HepG2 (cell line): ENCODE results near the gene COG4. TPM values are rescaled to one million over a fixed set of nuclear protein-coding genes. Genes with fewer than 3 reads are reported as not detected.
A peak's percentile ranks its signal among the peaks of the same experiment; 100 is the strongest.

Source experiments
- AKNA ChIP-seq: sonication (generic); formaldehyde crosslinking; IDR thresholded peaks from 2 replicates; pipeline ENCODE4 v1.4.0; 2020; ENCODE audit warnings: missing genetic modification reagents, borderline replicate concordance
- ARID3A ChIP-seq: IDR thresholded peaks from 2 replicates; pipeline ENCODE4 v1.6.1; 2012; ENCODE audit warnings: low read depth, low read length, improper control_type of control experiment
- DNMT3B ChIP-seq: conservative IDR thresholded peaks from 2 replicates; pipeline ENCODE4 v1.6.1; 2016; ENCODE audit warnings: missing biosample characterization, control low read depth
- ETV6 ChIP-seq: sonication (generic); formaldehyde crosslinking; conservative IDR thresholded peaks from 2 replicates; pipeline ENCODE4 v1.4.0; 2020; ENCODE audit warnings: missing genetic modification reagents
- EZH2 ChIP-seq: conservative IDR thresholded peaks from 2 replicates; pipeline ENCODE4 v1.6.1; 2012; ENCODE audit warnings: mild to moderate bottlenecking, low read depth, low read length, moderate library complexity
- FOXO1 ChIP-seq: sonication (generic); formaldehyde crosslinking; IDR thresholded peaks from 2 replicates; pipeline ENCODE4 v1.4.0; 2020; ENCODE audit warnings: missing genetic modification reagents
- HOXA9 ChIP-seq: sonication (generic); formaldehyde crosslinking; IDR thresholded peaks from 2 replicates; pipeline ENCODE4 v1.8.1; 2022; ENCODE audit warnings: missing genetic modification reagents, mild to moderate bottlenecking, moderate library complexity, borderline replicate concordance
- KLF13 ChIP-seq: sonication (generic); formaldehyde crosslinking; IDR thresholded peaks from 2 replicates; pipeline ENCODE4 v1.4.0; 2020; ENCODE audit warnings: mild to moderate bottlenecking, missing genetic modification reagents
- MAX ChIP-seq: IDR thresholded peaks from 2 replicates; pipeline ENCODE4 v1.6.1; 2012; ENCODE audit warnings: inconsistent platforms
- MTA1 ChIP-seq: sonication (generic); formaldehyde crosslinking; IDR thresholded peaks from 2 replicates; pipeline ENCODE4 v1.4.0; 2020; ENCODE audit warnings: missing genetic modification reagents, mild to moderate bottlenecking, borderline replicate concordance
- NFKBIZ ChIP-seq: IDR thresholded peaks from 2 replicates; pipeline ENCODE4 v1.6.1; 2018; ENCODE audit warnings: missing genetic modification reagents, missing compliant biosample characterization
- PHF8 ChIP-seq: sonication (generic); formaldehyde crosslinking; IDR thresholded peaks from 2 replicates; pipeline ENCODE4 v1.5.0; 2020; ENCODE audit warnings: missing genetic modification reagents
- POGZ ChIP-seq: sonication (generic); formaldehyde crosslinking; IDR thresholded peaks from 2 replicates; pipeline ENCODE4 v1.4.0; 2020; ENCODE audit warnings: mild to moderate bottlenecking, missing genetic modification reagents
- RFXANK ChIP-seq: IDR thresholded peaks from 2 replicates; pipeline ENCODE4 v1.6.1; 2016
- TCF7 ChIP-seq: sonication (generic); IDR thresholded peaks from 2 replicates; pipeline ENCODE4 v1.6.1; 2016; ENCODE audit warnings: antibody characterized with exemption, low read depth
- ZBTB7A ChIP-seq: sonication (generic); formaldehyde crosslinking; IDR thresholded peaks from 2 replicates; pipeline ENCODE4 v1.8.0; 2022; ENCODE audit warnings: mild to moderate bottlenecking, missing genetic modification reagents
- ZBTB7B ChIP-seq: sonication (generic); formaldehyde crosslinking; IDR thresholded peaks from 2 replicates; pipeline ENCODE4 v1.4.0; 2020; ENCODE audit warnings: missing genetic modification reagents
- ZNF235 ChIP-seq: sonication (generic); formaldehyde crosslinking; IDR thresholded peaks from 2 replicates; pipeline ENCODE4 v1.8.1; 2023; ENCODE audit warnings: mild to moderate bottlenecking, missing genetic modification reagents, borderline replicate concordance
- ZNF326 ChIP-seq: sonication (generic); formaldehyde crosslinking; IDR thresholded peaks from 2 replicates; pipeline ENCODE4 v1.4.0; 2020; ENCODE audit warnings: missing genetic modification reagents, borderline replicate concordance
- ZNF329 ChIP-seq: sonication (generic); formaldehyde crosslinking; IDR thresholded peaks from 2 replicates; pipeline ENCODE4 v1.9.0; 2021; ENCODE audit warnings: low read depth, mild to moderate bottlenecking, missing genetic modification reagents
- ZNF382 ChIP-seq: sonication (generic); formaldehyde crosslinking; IDR thresholded peaks from 2 replicates; pipeline ENCODE4 v1.5.0; 2020; ENCODE audit warnings: missing genetic modification reagents, mild to moderate bottlenecking, borderline replicate concordance
- ZNF484 ChIP-seq: sonication (generic); formaldehyde crosslinking; IDR thresholded peaks from 2 replicates; pipeline ENCODE4 v1.5.1; 2020; ENCODE audit warnings: mild to moderate bottlenecking, low read depth, missing genetic modification reagents, borderline replicate concordance
- ZNF724P ChIP-seq: sonication (generic); formaldehyde crosslinking; IDR thresholded peaks from 2 replicates; pipeline ENCODE4 v1.8.0; 2022; ENCODE audit warnings: missing genetic modification reagents, borderline replicate concordance
- polyA plus RNA-seq, 8 experiments: library from polyadenylated mRNA; depleted of rRNA in 3 of 8; stranded (reverse) in 7 of 8; unstranded in 1 of 8; fragments of >200 nt; fragmentation: Illumina TruSeq in 4 of 8; extraction: Trizol in 4 of 8; gene quantifications; 2 replicates each; pipeline versions ENCODE4 v1.2.1 to v1.2.3, GENCODE V29; 2011 to 2016; ENCODE audit warnings: low read depth in 4 of 8, missing spikeins in 1 of 8, mixed read lengths in 1 of 8; ENCODE audit not compliant: insufficient read depth in 1 of 8
- total RNA-seq, 5 experiments: library from RNA; depleted of rRNA; stranded (reverse); fragments of >200 nt; fragmentation: Illumina TruSeq; extraction: Trizol; gene quantifications; 2 replicates each; pipeline ENCODE4 v1.2.3, GENCODE V29; 2016; ENCODE audit warnings: low read depth in 1 of 5
- TF ChIP-seq, protein P1 (sequence below): sonication (generic); formaldehyde crosslinking; IDR thresholded peaks from 2 replicates; pipeline ENCODE4 v1.5.1; 2020; ENCODE audit warnings: mild to moderate bottlenecking, missing genetic modification reagents, moderate library complexity

The COG4 gene
- total and polyA plus RNA-seq, 2 of the 13 experiments (the other 11 are each of a cell fraction or from before 2014, with no cell fraction given), result 51.1 to 73.8 TPM

DNA sequence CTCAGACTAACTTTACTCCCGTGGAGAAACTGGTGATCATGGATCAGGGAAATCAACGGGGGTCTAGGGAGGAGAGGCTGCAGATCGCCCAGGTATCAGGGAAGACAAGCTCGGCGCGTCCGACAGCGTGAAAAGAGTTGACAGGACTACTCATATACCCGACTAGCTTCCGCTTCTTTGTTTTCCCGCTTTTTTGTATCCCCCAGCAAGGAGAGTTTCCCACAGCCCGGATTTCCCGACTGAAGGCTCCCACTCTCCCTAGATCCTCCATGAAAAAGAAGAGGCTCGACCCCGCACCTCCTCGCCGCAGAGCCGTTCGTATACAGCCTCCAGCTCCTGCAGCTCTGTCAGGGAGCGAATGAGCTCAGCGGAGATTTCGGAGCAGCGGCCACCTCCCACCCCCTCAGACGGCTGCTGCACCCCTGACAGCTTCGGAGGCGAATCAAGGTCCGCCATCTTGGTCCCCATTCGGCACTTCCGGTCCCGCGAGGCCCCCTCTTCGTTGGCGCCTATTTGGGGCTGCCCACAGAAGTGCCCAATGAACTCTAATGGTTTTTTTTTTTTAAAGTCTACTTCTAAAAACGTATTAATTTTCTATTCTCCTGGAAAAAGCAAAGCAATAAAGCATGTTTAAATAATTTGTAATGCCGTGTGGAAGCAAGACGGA is at the start of gene COG4 (continued):
- TF ChIP-seq HOXA9 (CRISPR knock-in tag) (no peak; the same call in 1 of the 2 replicates), NFKBIZ (CRISPR knock-in tag) (no peak), ZNF326 (CRISPR knock-in tag) (no peak), ZBTB7B (CRISPR knock-in tag) (peak; percentile 70; the same call in 1 of the 2 replicates), FOXO1 (CRISPR knock-in tag) (no peak), DNMT3B (CRISPR knock-in tag) (no peak), TCF7 (no peak), MTA1 (CRISPR knock-in tag) (peak; percentile 71; the same call in 1 of the 2 replicates), POGZ (CRISPR knock-in tag) (0 out of 2 replicates have a peak, but pooled peaks have one; percentile 6), ZBTB7A (CRISPR knock-in tag) (no peak), ETV6 (peak; percentile 58; the same call in 1 of the 2 replicates), ZNF235 (no peak), ZNF724P (CRISPR knock-in tag) (no peak), AKNA (no peak), KLF13 (CRISPR knock-in tag) (no peak), MAX (no peak; the same call in 1 of the 2 replicates), RFXANK (CRISPR knock-in tag) (no peak), ZNF329 (CRISPR knock-in tag) (no peak), PHF8 (CRISPR knock-in tag) (peak; percentile 68), EZH2 (no peak), ARID3A (0 out of 2 replicates have a peak, but pooled peaks have one; percentile 13), ZNF382 (CRISPR knock-in tag) (no peak), ZNF484 (no peak)
- TF ChIP-seq, protein P1, sequence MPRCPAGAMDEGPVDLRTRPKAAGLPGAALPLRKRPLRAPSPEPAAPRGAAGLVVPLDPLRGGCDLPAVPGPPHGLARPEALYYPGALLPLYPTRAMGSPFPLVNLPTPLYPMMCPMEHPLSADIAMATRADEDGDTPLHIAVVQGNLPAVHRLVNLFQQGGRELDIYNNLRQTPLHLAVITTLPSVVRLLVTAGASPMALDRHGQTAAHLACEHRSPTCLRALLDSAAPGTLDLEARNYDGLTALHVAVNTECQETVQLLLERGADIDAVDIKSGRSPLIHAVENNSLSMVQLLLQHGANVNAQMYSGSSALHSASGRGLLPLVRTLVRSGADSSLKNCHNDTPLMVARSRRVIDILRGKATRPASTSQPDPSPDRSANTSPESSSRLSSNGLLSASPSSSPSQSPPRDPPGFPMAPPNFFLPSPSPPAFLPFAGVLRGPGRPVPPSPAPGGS (CRISPR knock-in tag), result no peak; the same call in 1 of the 2 replicates
